SKM-1 treated with dmso at 0.1 percent for 144 hours (cell line): Measurements from ENCODE around the gene ELMO1.

Experiments
- DNase-seq: peaks from one replicate; lab custom pipeline; 2025; ENCODE audit not compliant: unreplicated experiment; lab: John Stamatoyannopoulos, UW

Gene ELMO1

DNA sequence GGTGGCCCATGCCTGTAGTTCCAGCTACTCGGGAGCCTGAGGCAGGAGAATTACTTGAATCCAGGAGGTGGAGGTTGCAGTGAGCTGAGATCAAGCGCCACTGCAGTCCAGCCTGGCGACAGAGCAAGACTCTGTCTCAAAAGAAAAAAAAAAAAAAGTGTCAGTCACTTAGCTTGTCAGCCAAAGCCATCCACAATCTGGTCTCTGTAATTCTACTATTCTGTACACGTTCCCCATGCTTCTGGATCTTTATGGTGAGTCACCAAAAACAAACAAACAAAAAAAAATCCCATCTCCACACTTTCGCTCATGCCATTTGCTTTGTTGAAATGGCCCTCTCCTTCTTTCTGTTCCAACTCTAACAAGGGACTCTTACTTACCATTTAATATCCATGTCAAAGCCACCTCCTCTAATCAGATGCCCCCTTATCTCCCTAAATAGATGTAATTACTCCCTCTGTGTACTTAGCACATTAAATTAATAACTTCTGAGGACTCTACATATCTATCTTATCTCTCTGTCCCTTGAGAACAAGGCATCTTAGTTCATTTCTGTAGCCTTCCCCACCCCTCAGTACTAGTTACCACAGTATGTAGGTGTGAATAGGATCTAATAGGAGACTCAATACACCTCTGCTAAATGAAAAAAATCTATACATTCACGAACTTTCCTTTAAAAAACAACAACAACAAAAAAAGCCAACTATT lies 128.4 kb downstream of the ELMO1 start:
- no peak for DNase-seq

DNA sequence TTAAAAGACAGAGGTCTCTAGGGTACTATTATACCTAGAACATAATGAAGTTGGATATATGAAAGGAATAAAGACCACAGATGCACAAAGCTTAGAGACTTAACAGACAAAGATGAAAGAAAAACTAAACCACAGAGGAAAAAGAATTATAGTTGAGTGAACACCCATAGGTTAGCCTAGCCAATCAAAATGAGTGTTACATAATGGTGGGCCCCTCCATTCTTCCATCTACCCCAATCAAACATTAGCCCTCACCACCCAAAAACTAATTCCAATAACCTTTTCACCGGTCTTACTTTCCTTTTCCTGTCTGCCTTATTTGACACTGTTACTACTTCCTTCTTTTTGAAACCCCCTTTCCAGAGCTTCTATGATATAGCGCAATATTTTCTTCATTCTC lies 130.1 kb downstream of the ELMO1 start:
- no peak for DNase-seq

DNA sequence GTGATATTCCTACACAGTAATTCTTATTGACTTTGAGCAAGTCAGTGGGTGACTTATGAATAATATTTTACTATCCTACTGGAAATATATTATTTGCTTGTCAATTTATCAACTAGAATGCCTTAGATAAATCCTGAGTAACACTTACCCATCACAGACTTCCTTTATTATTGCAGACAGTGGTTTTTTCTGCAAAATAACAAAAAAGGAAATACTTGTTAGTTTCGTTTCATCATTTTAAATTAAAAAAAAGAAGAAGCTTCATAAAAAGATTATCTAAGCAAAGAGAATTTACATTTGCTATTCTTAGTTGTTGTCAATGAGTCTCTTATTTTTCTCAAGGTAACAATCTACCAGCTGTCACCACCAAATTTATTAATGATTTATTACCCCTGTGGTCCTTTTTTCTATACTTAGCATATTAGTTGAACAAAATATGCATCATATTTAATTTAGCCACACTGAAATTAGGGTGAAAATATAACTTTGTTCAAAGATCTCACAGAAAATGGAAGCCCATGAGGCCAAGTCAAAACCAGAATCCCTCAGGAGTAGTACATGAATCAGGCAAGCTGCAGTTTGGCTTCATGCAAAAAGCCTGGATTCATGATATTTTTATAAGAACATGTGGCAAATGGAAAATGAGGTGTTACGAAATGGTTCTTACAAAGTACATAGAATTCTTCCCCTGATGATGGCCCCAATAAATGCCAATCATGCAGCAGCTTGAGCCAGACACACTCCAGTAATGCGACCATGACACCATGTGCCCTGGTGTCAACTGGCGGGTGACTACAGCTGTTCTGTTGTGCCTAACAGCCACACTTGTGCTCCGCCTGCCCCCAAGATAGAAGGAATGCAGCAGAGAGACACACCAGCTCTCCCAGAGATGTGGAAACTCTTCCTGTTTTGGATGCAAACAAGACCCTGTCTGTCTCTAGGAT lies 132.6 kb downstream of the ELMO1 start:
- no peak for DNase-seq

DNA sequence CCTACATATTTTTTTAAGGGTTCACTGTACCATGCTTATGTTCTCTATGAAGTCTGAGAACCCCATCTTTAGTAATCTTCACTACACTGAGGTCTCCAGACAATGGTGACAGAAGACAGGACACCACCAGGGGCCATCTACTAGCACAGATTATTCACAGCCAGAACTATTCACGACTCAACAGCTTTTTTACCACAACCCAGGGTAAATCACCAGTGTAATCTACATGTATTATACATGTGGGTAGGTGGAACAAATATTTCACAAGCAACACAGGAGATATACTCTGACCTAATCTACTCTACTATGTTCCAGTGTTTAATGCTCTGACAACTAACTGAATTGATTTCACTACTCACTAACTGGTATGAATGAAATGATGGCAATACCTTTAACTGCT lies 136.1 kb downstream of the ELMO1 start:
- DNase-seq = no peak

DNA sequence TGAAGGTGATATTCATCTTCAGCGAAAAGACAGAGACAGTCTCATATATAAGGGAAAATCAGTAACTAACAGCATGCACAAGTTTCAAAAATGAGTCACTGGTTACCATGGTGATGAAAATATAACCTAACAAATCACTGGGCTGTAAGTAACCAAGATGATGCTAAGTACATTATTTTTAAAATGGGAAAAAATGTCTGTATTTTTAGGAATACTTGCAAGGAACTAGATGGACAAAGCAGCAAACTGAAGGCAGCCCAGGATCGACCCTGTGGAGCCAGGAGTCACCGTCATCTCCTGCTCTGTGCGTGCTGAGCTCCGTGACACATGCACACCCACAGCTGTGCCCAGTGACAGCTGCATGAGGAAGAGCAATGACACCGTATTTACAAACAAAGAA lies 137.3 kb downstream of the ELMO1 start:
- no peak for DNase-seq

DNA sequence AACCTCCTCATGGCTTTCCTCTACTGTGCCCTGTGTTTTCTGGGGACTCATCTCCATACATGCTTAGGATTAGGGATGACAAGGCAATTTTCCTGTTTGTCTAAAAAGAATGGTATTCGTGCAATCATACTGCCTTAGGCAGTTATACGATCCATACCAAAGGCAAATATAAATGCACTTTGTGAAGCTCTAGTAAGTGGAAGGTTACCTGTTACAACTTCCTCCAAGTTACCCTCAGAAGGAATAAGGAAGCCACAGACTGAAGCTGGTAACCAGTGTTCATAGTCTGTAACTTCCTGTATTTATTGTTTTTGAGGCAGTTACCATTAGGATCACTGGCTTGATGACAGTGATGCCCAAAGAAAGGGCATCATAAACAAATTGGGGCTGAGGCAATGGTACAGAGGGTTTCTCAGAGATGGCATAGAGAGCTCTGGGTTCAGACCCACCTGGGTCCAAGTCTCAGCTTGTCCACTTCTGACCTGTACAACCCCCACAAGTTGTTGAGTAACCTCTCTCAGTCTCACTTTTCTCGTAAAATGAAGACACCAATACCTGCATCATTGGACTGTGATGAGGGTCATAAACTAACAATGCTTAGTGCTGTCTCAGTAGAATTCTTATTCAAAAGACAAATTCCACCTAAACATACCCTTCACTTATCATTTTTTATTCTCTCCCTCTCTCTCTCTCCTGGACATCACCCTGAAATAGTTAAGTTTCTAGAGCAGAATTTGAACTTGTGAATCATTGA lies 138.2 kb downstream of the ELMO1 start:
- DNase-seq = peak; percentile 86

DNA sequence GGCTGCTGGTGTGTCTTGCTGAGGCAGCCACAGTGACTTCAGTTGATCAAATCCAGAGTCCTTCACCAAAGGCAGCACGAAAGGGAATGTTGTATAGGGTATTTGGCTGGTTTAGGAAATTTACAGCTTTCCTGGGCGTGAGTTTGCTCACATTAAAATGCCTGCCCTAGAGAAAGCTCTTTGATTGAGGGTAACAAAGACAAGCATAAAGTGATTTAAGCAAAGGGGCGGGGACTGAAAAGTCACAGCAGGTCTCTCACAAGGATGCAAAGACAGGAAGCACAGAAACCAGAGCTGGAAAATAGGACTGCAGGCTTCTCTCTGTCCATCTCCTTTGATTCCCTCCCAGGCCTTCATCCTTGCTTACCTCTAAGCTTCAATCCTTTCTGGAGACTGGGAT lies 139.2 kb downstream of the ELMO1 start:
- no peak for DNase-seq

DNA sequence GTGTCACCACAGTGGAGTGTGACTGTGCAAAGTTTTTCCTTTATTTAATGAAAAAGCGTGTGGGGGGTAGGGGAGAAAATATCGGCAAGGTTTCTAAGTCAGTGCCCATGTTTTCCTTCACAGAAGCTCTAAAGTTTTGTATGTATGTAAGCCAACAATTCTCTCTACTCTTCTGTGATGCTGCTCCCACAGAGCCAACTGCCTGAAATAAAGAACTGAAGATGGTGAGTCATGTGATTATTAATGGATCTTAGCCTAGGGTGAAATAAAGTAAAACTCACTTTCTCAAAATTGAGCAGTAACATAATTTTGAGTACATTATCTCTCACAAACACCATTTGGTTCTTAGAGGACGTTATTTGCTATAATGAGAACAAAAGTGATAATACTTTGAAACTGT lies 143.7 kb downstream of the ELMO1 start:
- DNase-seq = no peak

DNA sequence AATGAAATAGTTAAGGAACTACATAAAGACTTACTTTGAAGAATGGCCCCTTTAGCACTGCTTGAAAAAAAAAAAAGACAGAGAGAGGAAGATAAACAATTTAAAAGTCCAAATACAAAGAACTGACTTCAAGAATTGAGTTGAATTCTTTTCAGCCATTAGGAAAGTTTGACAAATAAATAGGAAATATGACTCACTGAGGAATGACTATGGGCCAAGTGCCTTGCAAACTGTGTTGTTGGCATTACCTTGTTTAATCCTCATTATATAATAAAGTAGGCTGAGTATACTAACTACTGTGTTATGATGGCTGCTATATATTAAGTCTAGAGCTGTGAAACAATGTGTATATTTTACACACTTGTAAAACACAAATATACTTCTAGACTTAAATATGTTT lies 151.1 kb downstream of the ELMO1 start:
- DNase-seq = no peak

DNA sequence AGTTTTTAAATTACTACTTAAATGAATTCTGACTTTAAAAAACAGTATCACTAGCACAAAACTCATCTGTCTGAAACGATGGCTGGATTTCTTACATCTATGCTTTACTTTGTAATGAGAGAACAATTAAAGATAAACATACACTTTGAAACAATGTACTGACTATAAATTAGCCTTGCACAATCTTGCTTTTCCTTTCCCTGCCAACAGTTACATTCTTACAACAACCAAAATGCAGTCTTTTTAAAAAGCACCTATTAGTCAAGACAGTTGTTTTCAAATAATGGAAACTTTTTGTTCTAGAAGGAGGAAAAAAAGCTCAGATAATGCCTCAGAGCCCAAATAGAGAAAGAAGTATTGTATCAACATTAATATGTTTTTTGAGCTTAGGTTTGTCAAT lies 153.3 kb downstream of the ELMO1 start:
- DNase-seq = no peak

DNA sequence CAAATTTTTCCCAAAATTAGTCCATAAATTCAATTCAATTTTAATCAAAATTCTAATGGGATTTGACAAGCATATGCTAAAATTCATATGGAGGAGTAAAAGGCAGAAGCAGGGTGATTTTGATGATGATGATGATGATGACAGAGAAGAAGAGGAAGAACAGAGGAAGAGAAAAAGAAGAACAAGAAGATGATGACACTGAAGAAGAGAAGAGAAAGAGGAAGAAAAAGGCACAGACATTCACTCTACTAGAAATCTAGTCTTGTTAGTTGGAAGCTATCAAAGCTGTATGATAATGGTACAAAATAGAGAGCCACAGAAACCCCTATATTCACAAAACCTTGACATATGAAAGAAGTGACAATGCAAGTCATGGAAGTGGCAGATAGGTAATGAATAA lies 157.9 kb downstream of the ELMO1 start:
- DNase-seq = peak; percentile 50

DNA sequence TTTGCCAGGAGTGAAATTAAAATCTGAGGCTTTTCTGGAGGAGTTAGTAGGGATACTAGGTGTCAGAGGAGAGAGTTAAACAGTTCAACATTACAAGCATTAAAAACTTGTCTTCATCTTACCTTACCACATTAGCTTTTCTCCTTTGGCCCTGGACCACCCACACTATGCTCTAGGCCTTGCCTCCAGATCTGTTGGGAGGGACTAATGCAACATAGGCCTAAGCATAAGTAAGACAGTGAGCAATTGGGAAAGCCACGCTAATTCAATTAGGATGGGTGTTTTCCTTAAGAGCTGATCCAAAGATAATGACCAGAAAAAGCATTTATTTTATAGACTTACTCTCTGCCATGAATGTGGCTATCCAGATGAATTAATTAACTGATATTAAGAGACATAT lies 158.9 kb downstream of the ELMO1 start:
- no peak for DNase-seq

DNA sequence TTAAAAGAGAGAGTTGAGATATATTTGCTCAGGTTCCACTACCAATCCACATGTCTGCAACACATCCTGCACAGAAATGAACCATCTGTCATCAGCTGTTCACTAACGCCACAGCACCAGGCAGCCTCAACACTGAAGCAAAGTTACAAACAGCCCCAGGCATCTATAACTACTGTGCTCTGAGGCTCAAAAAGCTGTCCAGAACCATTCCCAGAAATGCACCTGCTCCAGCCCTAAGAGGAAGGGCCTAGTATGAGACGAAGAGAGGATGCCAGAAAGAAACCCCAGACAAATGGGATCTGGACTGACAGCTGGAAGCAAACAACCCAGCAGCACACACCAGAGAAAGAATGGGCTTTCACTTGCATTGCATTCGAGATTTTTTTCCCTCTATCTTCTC lies 159.3 kb downstream of the ELMO1 start:
- DNase-seq = no peak

DNA sequence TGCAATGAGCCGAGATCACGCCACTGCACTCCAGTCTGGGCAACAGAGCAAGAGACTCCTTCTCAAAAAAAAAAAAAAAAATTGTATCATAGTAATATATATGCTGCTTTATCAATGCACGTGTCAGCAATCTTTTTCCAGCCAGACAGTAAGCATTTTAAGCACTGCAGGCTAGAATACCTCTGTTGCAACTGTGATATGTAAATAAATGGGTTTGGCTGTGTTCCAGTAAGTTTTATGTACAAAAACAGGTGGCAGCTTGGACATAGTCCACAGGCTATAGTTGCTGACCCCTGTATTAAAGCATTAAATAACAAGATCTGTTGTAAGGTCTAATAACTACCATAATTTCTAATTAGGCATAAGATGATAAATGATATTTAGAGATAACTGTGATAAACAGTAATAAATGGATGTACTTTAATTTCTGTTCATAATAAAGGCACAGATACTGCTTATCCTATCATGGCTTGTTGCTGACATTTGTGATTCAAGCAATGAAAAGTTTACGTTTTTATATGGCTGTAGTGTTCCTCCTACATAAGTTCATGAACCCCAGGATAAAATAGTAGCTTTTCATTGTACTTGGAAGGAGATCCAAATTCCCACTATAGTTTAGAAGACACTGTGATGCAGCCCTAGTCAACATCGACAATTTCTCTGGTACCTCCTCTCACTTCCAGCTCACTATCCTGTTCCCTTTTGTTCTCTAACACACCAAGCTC lies 161.4 kb downstream of the ELMO1 start:
- DNase-seq = no peak

DNA sequence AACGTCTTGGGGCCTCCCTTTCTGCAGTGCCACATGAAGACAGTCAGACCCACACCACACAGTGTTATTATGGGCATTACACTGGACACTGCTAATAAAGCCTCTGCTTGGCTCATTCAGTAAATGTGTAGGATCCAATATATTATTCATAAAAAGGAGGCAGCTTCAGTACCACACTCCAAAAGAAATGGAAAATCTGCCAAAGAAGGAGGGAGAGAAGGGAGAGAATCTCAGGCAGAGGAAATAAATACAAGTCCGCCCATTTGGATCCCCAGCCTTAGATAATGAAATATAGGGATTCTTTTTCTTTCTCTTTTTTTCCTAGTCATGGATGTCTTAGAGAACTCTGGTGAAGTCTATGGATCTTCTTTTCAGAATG lies 162.2 kb downstream of the ELMO1 start:
- no peak for DNase-seq

DNA sequence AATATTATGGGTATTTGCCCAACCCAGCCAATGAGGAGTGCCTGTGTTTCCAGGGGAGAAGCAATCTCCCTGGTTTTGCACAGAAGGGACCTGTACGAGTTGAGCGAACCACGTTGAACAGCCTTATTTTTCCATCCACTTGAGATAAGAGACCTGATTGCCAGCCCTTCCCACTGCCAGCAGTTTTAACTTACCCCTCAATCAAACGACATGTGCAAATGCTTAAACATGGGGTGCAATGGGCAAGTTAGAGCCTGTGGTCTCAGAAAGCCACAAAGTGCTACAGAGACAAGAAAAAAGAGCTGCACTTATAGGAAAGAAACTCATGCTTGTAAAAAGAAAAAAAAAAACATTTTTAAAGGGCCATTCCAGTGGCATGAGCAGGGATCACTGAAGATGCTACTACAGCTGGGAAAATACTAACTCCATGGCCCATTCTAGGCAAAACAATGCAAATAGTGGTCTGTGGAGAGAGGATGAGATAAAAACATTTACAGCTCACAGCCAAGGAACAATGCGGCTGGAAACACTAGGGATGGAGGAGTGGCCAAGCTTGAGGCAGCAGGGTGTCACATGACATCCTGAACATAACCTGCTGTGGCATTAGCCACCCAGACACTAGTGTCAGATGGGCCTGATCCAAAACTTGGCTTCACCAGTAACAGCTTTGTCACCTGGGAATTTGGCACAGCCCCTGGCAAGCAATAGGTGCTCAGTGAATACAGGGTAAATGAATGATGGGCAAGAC lies 162.8 kb downstream of the ELMO1 start:
- DNase-seq = no peak

DNA sequence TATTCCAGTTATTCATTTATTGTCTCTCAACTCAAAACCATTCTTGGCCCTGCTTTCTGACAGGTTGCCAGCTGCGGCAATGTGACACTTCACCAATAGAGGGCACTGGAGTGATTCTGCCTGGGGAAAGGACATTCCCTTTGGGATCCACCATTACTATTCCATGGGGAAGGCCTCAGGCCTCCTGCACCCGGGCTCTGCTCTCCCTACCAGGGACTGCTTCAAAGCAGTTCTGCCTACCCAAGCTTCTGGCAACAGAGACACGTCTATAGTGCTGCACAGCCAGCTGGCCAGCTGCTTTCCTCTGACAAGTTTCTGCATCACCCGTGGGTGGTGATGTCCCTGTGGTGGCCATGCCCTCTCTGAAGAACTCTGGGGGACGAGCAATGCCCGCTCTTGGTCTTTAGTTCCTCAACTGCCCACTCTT lies 163.8 kb downstream of the ELMO1 start:
- DNase-seq = no peak

DNA sequence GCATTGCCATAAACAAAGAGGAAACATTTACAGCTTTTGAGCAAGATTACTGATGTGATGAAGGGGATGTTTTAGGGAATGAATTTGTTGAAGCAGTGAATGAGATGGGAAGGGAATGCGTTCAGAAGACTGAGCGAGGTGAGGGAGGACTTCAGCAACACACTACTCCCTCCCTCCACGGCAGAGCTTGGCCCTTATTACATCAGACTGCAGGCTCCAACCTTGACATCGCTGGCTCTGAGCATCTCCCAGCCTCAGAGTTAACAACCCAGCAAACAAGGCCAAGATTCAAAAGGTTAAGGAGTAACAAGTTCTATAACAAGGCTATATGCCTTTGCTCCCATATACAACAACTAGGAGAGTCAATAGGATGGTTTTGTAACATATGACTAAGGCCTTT lies 164.4 kb downstream of the ELMO1 start:
- DNase-seq = no peak

DNA sequence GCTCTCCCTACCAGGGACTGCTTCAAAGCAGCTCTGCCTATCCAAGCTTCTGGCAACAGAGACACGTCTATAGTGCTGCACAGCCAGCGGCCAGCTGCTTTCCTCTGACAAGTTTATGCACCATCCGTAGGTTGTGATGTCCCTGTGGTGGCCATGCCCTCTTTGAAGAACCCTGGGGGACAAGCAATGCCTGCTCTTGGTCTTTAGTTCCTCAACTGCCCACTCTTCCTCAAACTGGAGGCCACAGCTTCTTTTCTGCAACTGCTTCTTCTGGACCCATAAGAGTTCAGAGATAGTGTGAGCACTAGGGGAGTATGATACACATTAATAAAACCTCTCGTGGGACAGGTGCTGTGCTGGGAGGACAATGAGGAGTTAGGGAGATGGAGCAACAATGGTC lies 164.9 kb downstream of the ELMO1 start:
- no peak for DNase-seq

DNA sequence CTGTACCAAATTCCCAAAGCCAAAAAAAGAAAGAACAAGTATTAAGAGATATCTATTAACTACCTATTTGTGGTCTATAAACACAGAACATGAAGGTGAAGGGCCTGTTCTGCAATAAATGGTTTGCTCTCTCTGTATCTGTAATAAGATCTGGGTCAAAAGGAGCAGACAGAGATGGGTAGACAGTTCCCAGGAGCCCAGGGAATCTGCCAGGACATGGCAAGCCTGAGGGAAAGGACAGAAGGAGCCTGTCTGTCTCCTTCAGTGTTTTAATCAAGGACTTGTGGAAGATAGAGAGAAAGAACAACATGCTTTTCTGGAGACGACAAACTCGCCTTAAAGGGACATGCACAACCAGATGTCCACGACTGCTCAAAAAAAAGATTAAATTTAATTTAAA lies 165.7 kb downstream of the ELMO1 start:
- no peak for DNase-seq

DNA sequence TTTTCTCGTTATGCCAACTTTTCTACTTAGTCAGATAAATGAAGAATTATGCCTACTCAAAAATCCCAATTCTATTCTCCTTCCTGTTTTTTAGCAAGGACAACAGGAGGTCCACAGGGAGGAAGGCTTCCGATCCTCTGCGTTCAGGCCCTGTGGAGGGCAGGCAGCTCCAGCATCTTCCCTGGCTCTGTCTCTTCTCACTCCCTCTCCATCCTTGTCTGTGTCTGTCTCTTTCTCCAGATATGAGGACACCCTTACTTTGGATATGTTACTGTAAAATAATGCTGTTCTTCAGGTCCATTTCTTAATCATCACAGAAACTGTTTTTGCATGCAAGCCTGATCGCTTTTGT lies 166.6 kb downstream of the ELMO1 start:
- no peak for DNase-seq
